ENCODE measurements around the gene MYO15A.

DNA sequence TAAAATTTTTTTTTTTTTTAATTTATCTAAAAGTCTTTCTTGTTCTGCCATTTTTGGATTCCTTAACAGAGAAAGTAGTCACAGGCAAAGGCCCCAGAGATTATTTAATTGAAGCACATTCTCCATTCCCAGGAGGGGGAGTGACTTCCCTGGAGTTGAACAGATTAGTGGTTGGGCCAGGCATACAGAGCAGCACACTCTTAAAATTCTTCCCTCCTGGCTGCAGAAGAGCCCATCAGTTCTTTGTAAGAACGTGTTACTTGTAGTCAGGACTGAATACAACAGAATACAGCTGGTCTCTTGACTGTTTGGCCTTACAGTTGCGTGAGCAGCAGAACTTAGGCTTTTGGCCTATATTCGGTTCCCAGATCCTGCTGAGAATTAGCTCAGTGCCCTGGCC is 76.8 kb downstream of the MYO15A start:
- TF ChIP-seq, protein P1, sequence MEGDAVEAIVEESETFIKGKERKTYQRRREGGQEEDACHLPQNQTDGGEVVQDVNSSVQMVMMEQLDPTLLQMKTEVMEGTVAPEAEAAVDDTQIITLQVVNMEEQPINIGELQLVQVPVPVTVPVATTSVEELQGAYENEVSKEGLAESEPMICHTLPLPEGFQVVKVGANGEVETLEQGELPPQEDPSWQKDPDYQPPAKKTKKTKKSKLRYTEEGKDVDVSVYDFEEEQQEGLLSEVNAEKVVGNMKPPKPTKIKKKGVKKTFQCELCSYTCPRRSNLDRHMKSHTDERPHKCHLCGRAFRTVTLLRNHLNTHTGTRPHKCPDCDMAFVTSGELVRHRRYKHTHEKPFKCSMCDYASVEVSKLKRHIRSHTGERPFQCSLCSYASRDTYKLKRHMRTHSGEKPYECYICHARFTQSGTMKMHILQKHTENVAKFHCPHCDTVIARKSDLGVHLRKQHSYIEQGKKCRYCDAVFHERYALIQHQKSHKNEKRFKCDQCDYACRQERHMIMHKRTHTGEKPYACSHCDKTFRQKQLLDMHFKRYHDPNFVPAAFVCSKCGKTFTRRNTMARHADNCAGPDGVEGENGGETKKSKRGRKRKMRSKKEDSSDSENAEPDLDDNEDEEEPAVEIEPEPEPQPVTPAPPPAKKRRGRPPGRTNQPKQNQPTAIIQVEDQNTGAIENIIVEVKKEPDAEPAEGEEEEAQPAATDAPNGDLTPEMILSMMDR (IDR thresholded peaks at IDR 0.05): no peak
- TF ChIP-seq SIN3A (IDR thresholded peaks at IDR 0.05; ENCODE audit: borderline replicate concordance, insufficient read depth, low read depth, low read length) (no peak), POLR2AphosphoS5 (IDR thresholded peaks at IDR 0.05; ENCODE audit: low read depth, low read length) (no peak)
- TF ChIP-seq, protein P2, sequence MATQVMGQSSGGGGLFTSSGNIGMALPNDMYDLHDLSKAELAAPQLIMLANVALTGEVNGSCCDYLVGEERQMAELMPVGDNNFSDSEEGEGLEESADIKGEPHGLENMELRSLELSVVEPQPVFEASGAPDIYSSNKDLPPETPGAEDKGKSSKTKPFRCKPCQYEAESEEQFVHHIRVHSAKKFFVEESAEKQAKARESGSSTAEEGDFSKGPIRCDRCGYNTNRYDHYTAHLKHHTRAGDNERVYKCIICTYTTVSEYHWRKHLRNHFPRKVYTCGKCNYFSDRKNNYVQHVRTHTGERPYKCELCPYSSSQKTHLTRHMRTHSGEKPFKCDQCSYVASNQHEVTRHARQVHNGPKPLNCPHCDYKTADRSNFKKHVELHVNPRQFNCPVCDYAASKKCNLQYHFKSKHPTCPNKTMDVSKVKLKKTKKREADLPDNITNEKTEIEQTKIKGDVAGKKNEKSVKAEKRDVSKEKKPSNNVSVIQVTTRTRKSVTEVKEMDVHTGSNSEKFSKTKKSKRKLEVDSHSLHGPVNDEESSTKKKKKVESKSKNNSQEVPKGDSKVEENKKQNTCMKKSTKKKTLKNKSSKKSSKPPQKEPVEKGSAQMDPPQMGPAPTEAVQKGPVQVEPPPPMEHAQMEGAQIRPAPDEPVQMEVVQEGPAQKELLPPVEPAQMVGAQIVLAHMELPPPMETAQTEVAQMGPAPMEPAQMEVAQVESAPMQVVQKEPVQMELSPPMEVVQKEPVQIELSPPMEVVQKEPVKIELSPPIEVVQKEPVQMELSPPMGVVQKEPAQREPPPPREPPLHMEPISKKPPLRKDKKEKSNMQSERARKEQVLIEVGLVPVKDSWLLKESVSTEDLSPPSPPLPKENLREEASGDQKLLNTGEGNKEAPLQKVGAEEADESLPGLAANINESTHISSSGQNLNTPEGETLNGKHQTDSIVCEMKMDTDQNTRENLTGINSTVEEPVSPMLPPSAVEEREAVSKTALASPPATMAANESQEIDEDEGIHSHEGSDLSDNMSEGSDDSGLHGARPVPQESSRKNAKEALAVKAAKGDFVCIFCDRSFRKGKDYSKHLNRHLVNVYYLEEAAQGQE (IDR thresholded peaks at IDR 0.05; ENCODE audit: insufficient read depth in 1 of 2, low read depth in 2 of 2, low read length in 1 of 2): no peak

Measured in Panc1 (cell line).